HepG2 (cell line): Measurements from ENCODE around the gene RASSF4. TPM values are rescaled to one million over a fixed set of nuclear protein-coding genes. Genes with fewer than 3 reads are reported as not detected.
A peak's percentile ranks its signal among the peaks of the same experiment; 100 is the strongest.

Experiments used
- ATAC-seq: fragments of 200-7000 bp; cut with Tn5 transposase; 3 replicates; pipeline ENCODE4 v1.9.1; 2020; ENCODE audit warnings: mild to moderate bottlenecking, moderate library complexity
- BruUV-seq: library from RNA; stranded (reverse); fragments of 400-500 nt; replicated peaks from 2 replicates; lab custom pipeline; 2021; lab: Mats Ljungman, UMichigan
- CTCF ChIA-PET: fragments of 300-600 bp; formaldehyde crosslinking; extraction: SDS; loops from one replicate; lab custom pipeline; 2021; ENCODE audit warnings: low total read pairs, inconsistent platforms, low intra/inter-chr PET ratio; lab: Yijun Ruan, JAX
- POLR2A ChIA-PET: fragments of 350-600 bp; sonication (Branson Sonifier 250); formaldehyde crosslinking; loops from one replicate; lab custom pipeline; 2020; ENCODE audit warnings: antibody characterized with exemption, inconsistent platforms; lab: Yijun Ruan, JAX
- DNase-seq: peaks from one replicate; pipeline ENCODE4 v3.0.0-alpha.2; 2015; ENCODE audit warnings: low spot score
- FAIRE-seq: peaks from 3 replicates; lab custom pipeline; 2011; peaks lifted over from hg19 to GRCh38; lab: Jason Lieb, UNC
- H2AFZ ChIP-seq: one replicate; pipeline ENCODE4 v1.6.1; 2011; ENCODE audit warnings: low read length, inconsistent platforms
- H3K27ac ChIP-seq: fragments of 300-600 bp; 3 replicates; pipeline ENCODE4 v1.8.0; 2011; ENCODE audit warnings: mixed run types, mild to moderate bottlenecking, mixed read lengths, low read length, inconsistent platforms; ENCODE audit not compliant: insufficient read depth; ENCODE audit errors: extremely low read length
- H3K27me3 ChIP-seq, 2 experiments: fragments of 200-600 bp in 1 of 2; 2 replicates in 1 of 2; 3 replicates in 1 of 2; pipeline versions ENCODE4 v1.6.0 to v1.8.0; 2011; ENCODE audit warnings: low read length in 2 of 2, mild to moderate bottlenecking in 2 of 2, moderate library complexity in 2 of 2, inconsistent platforms in 1 of 2; ENCODE audit not compliant: insufficient read depth in 2 of 2, control insufficient read depth in 1 of 2
- H3K36me3 ChIP-seq, 2 experiments: fragments of 200-600 bp in 1 of 2; replicated peaks in 1 of 2; 2 replicates in 1 of 2; 3 replicates in 1 of 2; pipeline versions ENCODE4 v1.5.1 to v1.8.0; 2011; ENCODE audit warnings: low read length in 2 of 2, inconsistent platforms in 1 of 2; ENCODE audit not compliant: insufficient read depth in 2 of 2, control insufficient read depth in 1 of 2
- H3K4me1 ChIP-seq: 2 replicates; pipeline ENCODE4 v1.5.1; 2012; ENCODE audit warnings: low read length, inconsistent platforms; ENCODE audit not compliant: insufficient read depth
- H3K4me2 ChIP-seq: 2 replicates; pipeline ENCODE4 v1.6.0; 2011; ENCODE audit warnings: low read depth, low read length, inconsistent platforms
- H3K4me3 ChIP-seq, 3 experiments: fragments of 200-600 bp in 1 of 3; sonication (generic), shearing (Covaris generic) in 1 of 3; replicated peaks in 1 of 3; 2 replicates each; pipeline ENCODE4 v1.5.1; 2011 to 2016; ENCODE audit warnings: low read length in 3 of 3, inconsistent platforms in 2 of 3, low read depth in 2 of 3, mild to moderate bottlenecking in 2 of 3, control low read depth in 1 of 3, mixed read lengths in 1 of 3; ENCODE audit not compliant: insufficient read depth in 1 of 3
- H3K79me2 ChIP-seq: one replicate; pipeline ENCODE4 v1.6.1; 2011; ENCODE audit warnings: low read length, inconsistent platforms; ENCODE audit not compliant: insufficient read depth
- H3K9ac ChIP-seq: 2 replicates; pipeline ENCODE4 v1.6.0; 2011; ENCODE audit warnings: mild to moderate bottlenecking, low read depth, low read length, inconsistent platforms; ENCODE audit not compliant: insufficient read depth
- H3K9me3 ChIP-seq: 2 replicates; pipeline ENCODE4 v1.5.1; 2012; ENCODE audit warnings: mild to moderate bottlenecking, low read length
- H4K20me1 ChIP-seq: 2 replicates; pipeline ENCODE4 v1.6.0; 2011; ENCODE audit warnings: inconsistent platforms, mild to moderate bottlenecking, low read length, moderate library complexity; ENCODE audit not compliant: insufficient read depth
- CENPX ChIP-seq: sonication (generic); formaldehyde crosslinking; IDR thresholded peaks from 2 replicates; pipeline ENCODE4 v1.9.0; 2021; ENCODE audit warnings: mild to moderate bottlenecking, missing genetic modification reagents, moderate library complexity
- KLF16 ChIP-seq, 2 experiments: sonication (generic) in 1 of 2; formaldehyde crosslinking in 1 of 2; IDR thresholded peaks; 2 replicates each; pipeline versions ENCODE4 v1.6.1 to v1.8.0; 2016 to 2023; ENCODE audit warnings: missing genetic modification reagents in 2 of 2, missing compliant biosample characterization in 1 of 2
- MAFF ChIP-seq: IDR thresholded peaks from 2 replicates; pipeline ENCODE4 v1.6.1; 2011; ENCODE audit warnings: low read depth, low read length, improper control_type of control experiment
- MAFK ChIP-seq, 2 experiments: IDR thresholded peaks in 1 of 2; conservative IDR thresholded peaks in 1 of 2; 2 replicates each; pipeline ENCODE4 v1.6.1; 2011; ENCODE audit warnings: improper control_type of control experiment in 2 of 2, low read length in 2 of 2
- MZF1 ChIP-seq: sonication (generic); formaldehyde crosslinking; IDR thresholded peaks from 2 replicates; pipeline ENCODE4 v1.8.1; 2023; ENCODE audit warnings: mild to moderate bottlenecking, missing genetic modification reagents, borderline replicate concordance
- SRSF4 ChIP-seq: fragments of 200-400 bp; formaldehyde crosslinking; IDR thresholded peaks from one replicate; pipeline ENCODE4 v1.6.1; 2018; ENCODE audit warnings: mild to moderate bottlenecking, low read depth, low read length, moderate library complexity; ENCODE audit not compliant: poor library complexity, severe bottlenecking
- TBP ChIP-seq: sonication (generic); formaldehyde crosslinking; IDR thresholded peaks from 2 replicates; pipeline ENCODE4 v1.5.0; 2020; ENCODE audit warnings: missing genetic modification reagents
- ZNF274 ChIP-seq: sonication (generic); formaldehyde crosslinking; IDR thresholded peaks from 2 replicates; pipeline ENCODE4 v1.5.1; 2020; ENCODE audit warnings: mild to moderate bottlenecking, missing genetic modification reagents
- ZNF510 ChIP-seq: sonication (generic); formaldehyde crosslinking; IDR thresholded peaks from 2 replicates; pipeline ENCODE4 v1.4.0; 2020; ENCODE audit warnings: low read depth, mild to moderate bottlenecking, missing genetic modification reagents
- WGBS: methylation state at CpG from one replicate; pipeline ENCODE4 v1.1.6; 2017; ENCODE audit warnings: low lambda C conversion rate; 5-methylcytosine and 5-hydroxymethylcytosine counted together
- in situ Hi-C: cut with HindIII; loops from 2 replicates; pipeline ENCODE4 v1.10.0; 2017; ENCODE audit warnings: low pct_unique_long_range_greater_than_20kb; ENCODE audit not compliant: extremely low pct_ligation_motif_present
- intact Hi-C: fragments of 100-400 bp; cut with micrococcal nuclease; formaldehyde crosslinking; loops from one replicate; pipeline ENCODE4 v1.10.0; 2022; ENCODE audit not compliant: unreplicated experiment
- polyA plus RNA-seq, 8 experiments: library from polyadenylated mRNA; depleted of rRNA in 3 of 8; stranded (reverse) in 7 of 8; unstranded in 1 of 8; fragments of >200 nt; fragmentation: Illumina TruSeq in 4 of 8; extraction: Trizol in 4 of 8; gene quantifications; 2 replicates each; pipeline versions ENCODE4 v1.2.1 to v1.2.3, GENCODE V29; 2011 to 2016; ENCODE audit warnings: low read depth in 4 of 8, missing spikeins in 1 of 8, mixed read lengths in 1 of 8; ENCODE audit not compliant: insufficient read depth in 1 of 8
- total RNA-seq, 5 experiments: library from RNA; depleted of rRNA; stranded (reverse); fragments of >200 nt; fragmentation: Illumina TruSeq; extraction: Trizol; gene quantifications; 2 replicates each; pipeline ENCODE4 v1.2.3, GENCODE V29; 2016; ENCODE audit warnings: low read depth in 1 of 5

RASSF4 gene
- total and polyA plus RNA-seq, 2 of the 13 experiments (the other 11 are each of a cell fraction or from before 2014, with no cell fraction given): 34.0 to 51.7 TPM

- Histone ChIP-seq H3K9me3 (no peaks in the 10 kb centered on the region), H3K27ac (no peak overlapping the region), H3K4me3 (no peak overlapping the region), H3K4me2 (no peak overlapping the region), H4K20me1 (no peaks in the 10 kb centered on the region), H3K27me3 (no peaks in the 10 kb centered on the region), H3K4me1 (peaks cover 89% of the 10 kb centered on the region), H3K36me3 (no peaks in the 10 kb centered on the region), H3K9ac (no peak overlapping the region), H2AFZ (no peak overlapping the region), H3K79me2 (no peaks in the 10 kb centered on the region)
- FAIRE-seq (no peak), ATAC-seq (no peak), DNase-seq (no peak)
- in situ Hi-C loops (loop anchor here (25.0 kb wide), 2 partner anchors 234 to 434 kb away; no protein-coding TSS in a partner anchor), intact Hi-C loops (loop anchor here (10.0 kb wide), 1 partner anchor 441 kb away; no protein-coding TSS in a partner anchor)
- BruUV-seq: no TSS peak
- WGBS: 95% methylated on average over 10 of the region's 10 CpGs
- POLR2A ChIA-PET: interaction anchor here (1.8 to 6.3 kb wide), 3 partner anchors 8 to 25 kb away, joined by 5 to 119 read pairs (median 46); partner anchors contain the start of gene DEPP1
- CTCF ChIA-PET: no interaction called here
- no peak for TF ChIP-seq TBP
- peak; percentile 51 to 71; a peak in 3 of 4 replicates for TF ChIP-seq MAFK (conservative IDR thresholded peaks at IDR 0.05 in 1 of 2, IDR thresholded peaks at IDR 0.05 in 1 of 2; ENCODE audit: low read length in 2 of 2)
- TF ChIP-seq MAFF: peak; percentile 65
- no peak for TF ChIP-seq ZNF510 (CRISPR knock-in tag)
- no peak for TF ChIP-seq MZF1 (CRISPR knock-in tag)
- TF ChIP-seq CENPX (CRISPR knock-in tag): no peak
- TF ChIP-seq SRSF4: no peak
- no peak for TF ChIP-seq KLF16 (CRISPR knock-in tag; IDR thresholded peaks at IDR 0.05)
- peak; percentile 81; the same call in 1 of the 2 replicates for TF ChIP-seq ZNF274
These were observed 43.9 kb downstream of the RASSF4 start for GRCh38 chr10:45003432-45004000.
